ENCODE results near the gene TLE3.

GRCh38 chr15:70066004-70066403 is 31.7 kb downstream of the TLE3 start:
- TF ChIP-seq EZH2 (IDR thresholded peaks at IDR 0.05), result no peak
- TF ChIP-seq POLR2AphosphoS5 (IDR thresholded peaks at IDR 0.05; ENCODE audit: borderline replicate concordance, low read depth, low read length), result no peak
- no peak for TF ChIP-seq FOXP2 (optimal IDR thresholded peaks at IDR 0.05; ENCODE audit: control extremely low read depth, extremely low read length, insufficient read depth)

Measured in SK-N-MC (cell line).